ENCODE data around the gene NDUFA11.

Gene NDUFA11

GRCh38 chr19:5922161-5922545, 18.6 kb upstream of the NDUFA11 start:
- no peak for TF ChIP-seq CTCF (IDR thresholded peaks at IDR 0.05)
- TF ChIP-seq ZFX (IDR thresholded peaks at IDR 0.05; ENCODE audit: borderline replicate concordance): no peak
- H3K27ac ChIP-seq: no peak overlapping the region

GRCh38 chr19:5921516-5922160, 18.0 kb upstream of the NDUFA11 start:
- H3K27ac ChIP-seq: no peak overlapping the region
- TF ChIP-seq ZFX (IDR thresholded peaks at IDR 0.05; ENCODE audit: borderline replicate concordance) (no peak), CTCF (IDR thresholded peaks at IDR 0.05) (no peak)

- no peak overlapping the region for H3K27ac ChIP-seq
- TF ChIP-seq ZFX (IDR thresholded peaks at IDR 0.05; ENCODE audit: borderline replicate concordance) (no peak), CTCF (IDR thresholded peaks at IDR 0.05) (no peak)
Measured at GRCh38 chr19:5918463-5919079, 15.0 kb upstream of the NDUFA11 start.

GRCh38 chr19:5917431-5918107, 14.0 kb upstream of the NDUFA11 start:
- H3K27ac ChIP-seq: no peak overlapping the region
- no peak for TF ChIP-seq CTCF (IDR thresholded peaks at IDR 0.05)
- TF ChIP-seq ZFX (IDR thresholded peaks at IDR 0.05; ENCODE audit: borderline replicate concordance): no peak

GRCh38 chr19:5916181-5916708, 12.7 kb upstream of the NDUFA11 start:
- H3K27ac ChIP-seq: no peak overlapping the region

GRCh38 chr19:5915782-5916165, 12.2 kb upstream of the NDUFA11 start:
- H3K27ac ChIP-seq: no peak overlapping the region

More at GRCh38 chr19:5916181-5916708, 12.7 kb upstream of the NDUFA11 start:
- TF ChIP-seq ZFX (IDR thresholded peaks at IDR 0.05; ENCODE audit: borderline replicate concordance) (no peak), CTCF (IDR thresholded peaks at IDR 0.05) (no peak)

More at GRCh38 chr19:5915782-5916165, 12.2 kb upstream of the NDUFA11 start:
- TF ChIP-seq CTCF (IDR thresholded peaks at IDR 0.05) (no peak), ZFX (IDR thresholded peaks at IDR 0.05; ENCODE audit: borderline replicate concordance) (no peak)
